ENCODE measurements around the gene JAKMIP1.

Gene JAKMIP1

DNA sequence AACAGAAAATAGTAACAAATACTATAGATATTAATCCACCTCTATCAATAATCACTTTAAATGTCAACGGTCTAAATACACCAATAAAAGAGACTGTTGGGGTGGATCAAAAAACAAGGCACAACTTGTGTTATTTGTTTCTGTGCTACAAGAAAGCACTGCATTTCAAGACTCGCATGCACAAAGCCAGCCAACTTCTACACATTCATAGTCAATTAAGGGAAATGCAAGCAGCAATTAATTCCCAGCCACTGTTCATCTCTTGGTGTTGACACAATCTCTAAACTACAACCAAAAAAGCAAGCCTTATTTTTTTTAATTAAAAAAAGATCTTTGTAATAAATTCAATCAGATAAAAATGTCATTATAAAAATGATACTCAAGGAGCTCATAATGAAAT lies 67.6 kb downstream of the JAKMIP1 start:
- CTCF ChIA-PET = interaction anchor here (0.7 kb wide), 1 partner anchor 242 kb away, joined by 4 read pairs; no protein-coding TSS in a partner anchor
- POLR2A ChIA-PET (ENCODE audit: low non-redundant PET) = no interaction called here
- TF ChIP-seq, protein P1, sequence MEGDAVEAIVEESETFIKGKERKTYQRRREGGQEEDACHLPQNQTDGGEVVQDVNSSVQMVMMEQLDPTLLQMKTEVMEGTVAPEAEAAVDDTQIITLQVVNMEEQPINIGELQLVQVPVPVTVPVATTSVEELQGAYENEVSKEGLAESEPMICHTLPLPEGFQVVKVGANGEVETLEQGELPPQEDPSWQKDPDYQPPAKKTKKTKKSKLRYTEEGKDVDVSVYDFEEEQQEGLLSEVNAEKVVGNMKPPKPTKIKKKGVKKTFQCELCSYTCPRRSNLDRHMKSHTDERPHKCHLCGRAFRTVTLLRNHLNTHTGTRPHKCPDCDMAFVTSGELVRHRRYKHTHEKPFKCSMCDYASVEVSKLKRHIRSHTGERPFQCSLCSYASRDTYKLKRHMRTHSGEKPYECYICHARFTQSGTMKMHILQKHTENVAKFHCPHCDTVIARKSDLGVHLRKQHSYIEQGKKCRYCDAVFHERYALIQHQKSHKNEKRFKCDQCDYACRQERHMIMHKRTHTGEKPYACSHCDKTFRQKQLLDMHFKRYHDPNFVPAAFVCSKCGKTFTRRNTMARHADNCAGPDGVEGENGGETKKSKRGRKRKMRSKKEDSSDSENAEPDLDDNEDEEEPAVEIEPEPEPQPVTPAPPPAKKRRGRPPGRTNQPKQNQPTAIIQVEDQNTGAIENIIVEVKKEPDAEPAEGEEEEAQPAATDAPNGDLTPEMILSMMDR (conservative IDR thresholded peaks at IDR 0.05; ENCODE audit: low read depth) = no peak
- no peak overlapping the region for H3K27ac ChIP-seq
- no peak for DNase-seq (ENCODE audit: low spot score)

GRCh38 chr4:6128221-6128850 lies 72.0 kb downstream of the JAKMIP1 start:
- POLR2A ChIA-PET (ENCODE audit: low non-redundant PET) = no interaction called here
- no peak overlapping the region for H3K27ac ChIP-seq
- DNase-seq (ENCODE audit: low spot score) = no peak
- CTCF ChIA-PET = interaction anchor here (0.6 kb wide), 1 partner anchor 1727 kb away, joined by 3 read pairs; no protein-coding TSS in a partner anchor
- TF ChIP-seq, protein P1 (conservative IDR thresholded peaks at IDR 0.05; ENCODE audit: low read depth) = no peak

DNA sequence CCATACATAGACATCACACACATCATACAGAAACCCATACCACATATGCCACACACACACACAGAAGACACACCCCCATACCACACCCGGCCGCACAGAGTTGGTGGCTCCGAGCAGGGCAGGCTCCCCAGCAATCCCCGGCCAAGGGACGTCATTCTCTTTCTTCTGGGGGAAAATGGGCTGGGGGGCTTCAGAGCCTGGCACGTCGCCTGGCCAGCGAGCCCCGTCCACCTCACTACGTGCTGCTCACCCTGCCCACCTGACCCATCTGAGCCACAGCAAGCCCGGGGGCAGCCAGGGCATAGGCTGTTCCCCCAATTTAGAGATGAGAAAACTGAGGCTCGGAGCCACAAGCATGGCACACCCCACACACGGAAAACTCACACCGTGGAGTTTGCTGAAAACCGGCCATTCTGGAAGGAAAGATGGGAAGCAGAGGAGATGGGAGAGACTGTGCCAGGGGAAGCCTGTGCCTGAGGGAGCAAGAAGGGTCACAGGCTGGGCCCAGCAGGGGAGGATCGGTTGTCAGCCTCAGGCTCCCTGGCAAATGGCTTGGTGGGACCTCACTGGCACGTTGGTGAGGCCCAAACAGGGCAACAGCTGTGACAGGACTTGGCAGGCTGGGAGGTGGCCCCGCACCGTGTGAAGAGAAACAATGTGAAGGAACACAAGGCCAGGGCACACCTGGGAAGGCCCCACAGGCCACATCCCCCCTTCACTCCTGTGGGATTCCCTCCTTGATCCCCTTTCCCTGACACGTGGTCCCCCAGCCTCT lies 73.2 kb downstream of the JAKMIP1 start:
- no peak overlapping the region for H3K27ac ChIP-seq
- ChIA-PET CTCF (no interaction called here), POLR2A (ENCODE audit: low non-redundant PET) (no interaction called here)
- no peak for DNase-seq (ENCODE audit: low spot score)
- TF ChIP-seq, protein P1 (conservative IDR thresholded peaks at IDR 0.05; ENCODE audit: low read depth) = no peak

DNA sequence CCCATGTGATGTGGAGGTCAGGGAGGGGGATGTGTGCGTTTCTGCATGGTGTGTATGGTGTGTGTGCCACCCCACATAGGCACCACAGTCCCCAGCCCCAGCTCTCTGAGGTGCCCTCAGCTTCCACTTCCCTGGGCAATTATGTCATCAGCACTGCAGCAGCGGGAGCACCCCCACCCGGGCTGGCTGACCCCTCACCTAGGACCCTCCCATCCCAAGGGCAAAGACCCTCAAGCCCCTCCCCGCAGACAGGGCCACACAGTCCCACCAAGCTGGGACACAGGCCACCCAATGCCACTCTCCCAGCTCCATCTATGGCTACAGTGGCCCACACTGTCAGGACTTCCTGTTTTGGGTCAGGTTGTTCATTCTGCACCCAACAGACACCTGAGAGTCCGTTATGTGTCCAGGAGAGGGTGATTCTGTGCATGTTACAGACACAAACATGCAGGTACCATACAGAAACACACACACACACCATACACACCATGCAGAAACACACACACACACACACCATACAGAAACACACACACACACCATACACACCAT lies 75.2 kb downstream of the JAKMIP1 start:
- H3K27ac ChIP-seq = no peak overlapping the region
- CTCF ChIA-PET = interaction anchor here (0.6 kb wide), 1 partner anchor 1073 kb away, joined by 3 read pairs; no protein-coding TSS in a partner anchor
- no peak for DNase-seq (ENCODE audit: low spot score)
- POLR2A ChIA-PET (ENCODE audit: low non-redundant PET) = no interaction called here
- TF ChIP-seq, protein P1 (conservative IDR thresholded peaks at IDR 0.05; ENCODE audit: low read depth) = no peak

- no peak for DNase-seq (ENCODE audit: low spot score)
These were observed 75.8 kb downstream of the JAKMIP1 start for GRCh38 chr4:6124386-6125102.

More at GRCh38 chr4:6124386-6125102, 75.8 kb downstream of the JAKMIP1 start:
- ChIA-PET POLR2A (ENCODE audit: low non-redundant PET) (no interaction called here), CTCF (no interaction called here)
- H3K27ac ChIP-seq = no peak overlapping the region
- TF ChIP-seq, protein P1 (conservative IDR thresholded peaks at IDR 0.05; ENCODE audit: low read depth) = no peak

Data from RWPE1 (cell line).